ENCODE results near the gene BBX.
"Not testable (repeated sequence)": the region's sequence is repeated elsewhere in the genome, so short reads cannot be mapped to it uniquely, and the experiment has no call there.

BBX gene

DNA sequence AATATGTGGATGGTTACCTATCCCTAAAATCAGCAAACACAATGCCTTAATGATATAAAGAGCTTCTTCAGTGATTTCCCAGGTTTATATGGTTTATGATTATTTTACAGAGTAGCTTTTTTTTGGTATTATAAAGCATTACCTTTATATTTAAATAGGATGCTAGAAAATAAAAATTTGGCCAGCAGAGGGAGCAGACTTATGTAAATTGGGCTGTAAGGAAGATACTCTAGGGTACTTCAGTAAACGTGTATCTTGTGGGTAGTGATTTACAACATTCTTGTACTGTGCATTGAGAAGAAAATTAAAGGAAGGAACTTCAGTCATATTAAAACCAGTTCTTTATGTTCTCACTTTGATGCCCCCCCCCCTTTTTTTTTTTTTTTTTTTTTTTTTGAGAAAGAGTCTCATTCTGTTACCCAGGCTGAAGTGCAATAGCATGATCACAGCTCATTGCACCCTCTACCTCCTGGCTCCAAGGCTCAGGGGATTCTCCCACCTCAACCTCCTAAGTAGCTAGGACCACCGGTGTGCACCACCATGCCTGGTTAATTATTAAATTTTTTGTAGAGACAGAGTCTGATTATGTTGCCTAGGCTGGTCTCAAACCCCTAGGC, 167.9 kb downstream of the BBX start:
- peak; percentile 54 for DNase-seq

DNA sequence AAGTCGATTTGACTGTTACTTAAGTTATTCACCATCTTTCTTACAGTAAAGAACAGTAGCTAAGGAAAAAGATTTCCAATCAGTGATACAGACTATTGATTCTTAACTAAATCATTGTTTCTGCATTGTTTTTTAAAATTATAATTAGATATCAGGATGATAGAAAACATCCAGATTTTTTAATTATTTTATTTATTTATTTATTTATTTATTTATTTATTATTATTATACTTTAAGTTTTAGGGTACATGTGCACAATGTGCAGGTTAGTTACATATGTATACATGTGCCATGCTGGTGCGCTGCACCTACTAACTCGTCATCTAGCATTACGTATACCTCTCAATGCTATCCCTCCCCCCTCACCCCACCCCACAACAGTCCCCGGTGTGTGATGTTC, 169.2 kb downstream of the BBX start:
- DNase-seq: not testable (repeated sequence)

DNA sequence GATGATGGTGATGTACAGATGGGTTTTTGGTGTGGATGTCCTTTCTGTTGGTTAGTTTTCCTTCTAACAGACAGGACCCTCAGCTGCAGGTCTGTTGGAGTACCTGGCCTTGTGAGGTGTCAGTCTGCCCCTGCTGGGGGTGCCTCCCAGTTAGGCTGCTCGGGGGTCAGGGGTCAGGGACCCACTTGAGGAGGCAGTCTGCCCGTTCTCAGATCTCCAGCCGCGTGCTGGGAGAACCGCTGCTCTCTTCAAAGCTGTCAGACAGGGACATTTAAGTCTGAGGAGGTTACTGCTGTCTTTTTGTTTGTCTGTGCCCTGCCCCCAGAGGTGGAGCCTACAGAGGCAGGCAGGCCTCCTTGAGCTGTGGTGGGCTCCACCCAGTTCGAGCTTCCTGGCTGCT, 174.6 kb downstream of the BBX start:
- not testable (repeated sequence) for DNase-seq

DNA sequence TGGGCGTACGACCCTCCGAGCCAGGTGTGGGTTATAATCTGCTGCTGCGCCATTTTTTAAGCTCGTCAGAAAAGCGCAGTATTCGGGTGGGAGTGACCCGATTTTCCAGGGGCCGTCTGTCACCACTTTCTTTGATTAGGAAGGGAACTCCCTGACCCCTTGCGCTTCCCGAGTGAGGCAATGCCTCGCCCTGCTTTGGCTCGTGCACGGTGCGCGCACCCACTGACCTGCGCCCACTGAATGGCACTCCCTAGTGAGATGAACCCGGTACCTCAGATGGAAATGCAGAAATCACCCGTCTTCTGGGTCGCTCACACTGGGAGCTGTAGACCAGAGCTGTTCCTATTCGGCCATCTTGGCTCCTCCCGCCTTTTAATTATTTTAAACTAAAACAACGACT, 175.1 kb downstream of the BBX start:
- not testable (repeated sequence) for DNase-seq

DNA sequence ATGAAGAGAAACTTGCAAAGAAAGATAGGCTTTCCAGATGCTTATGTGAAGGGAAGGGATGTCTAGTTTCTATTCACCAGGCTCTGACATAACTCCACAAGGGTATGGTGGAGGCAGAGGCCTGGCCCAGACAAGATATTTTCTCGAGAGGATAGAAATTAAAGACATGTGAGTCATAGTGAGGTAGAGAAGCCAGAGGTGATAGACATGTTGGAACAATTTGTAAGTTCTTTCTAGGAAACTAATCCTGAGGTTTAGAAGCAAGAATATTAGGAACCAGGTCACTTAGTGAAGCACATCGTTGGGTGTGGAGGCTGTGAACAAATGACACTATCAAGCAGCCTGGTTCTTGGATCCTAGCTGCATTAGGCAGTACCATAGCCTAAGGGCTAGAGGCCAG, 176.9 kb downstream of the BBX start:
- DNase-seq: no peak

DNA sequence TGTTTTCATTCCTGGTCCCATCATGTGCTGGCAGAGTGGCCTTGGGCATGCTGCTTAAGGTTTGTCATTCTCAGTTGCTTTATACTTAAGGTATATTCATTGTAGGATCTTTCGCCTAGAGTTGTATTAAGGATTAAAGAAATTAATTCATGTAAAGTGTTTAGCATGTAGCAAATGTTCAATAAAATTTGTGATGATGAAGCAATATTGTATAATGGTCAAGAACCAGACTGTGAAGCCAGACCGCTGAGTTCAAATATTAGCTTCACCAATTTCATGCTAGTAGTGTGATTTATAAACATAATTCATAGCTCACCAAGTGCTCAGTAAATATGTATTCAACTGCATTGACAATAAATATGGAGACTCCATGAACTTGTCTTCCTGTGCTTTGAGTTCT, 178.5 kb downstream of the BBX start:
- no peak for DNase-seq

DNA sequence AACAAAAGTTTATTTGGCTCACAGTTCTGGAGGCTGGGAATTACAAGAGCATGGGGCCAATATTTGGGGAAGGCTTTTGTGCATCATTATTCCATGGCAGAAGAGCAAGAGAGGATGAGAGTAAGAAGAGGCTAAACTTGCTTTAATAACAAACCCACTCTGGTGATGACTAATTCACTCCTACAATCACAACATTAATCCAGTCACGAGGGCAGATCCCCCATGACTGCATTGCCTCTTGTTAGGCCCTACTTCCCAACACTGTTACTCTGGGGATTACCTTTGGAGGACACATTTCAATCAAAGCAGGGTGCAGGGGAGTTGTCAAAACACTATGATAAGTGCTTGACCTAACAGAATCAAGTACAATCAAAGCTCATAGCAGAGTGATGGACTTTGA, 181.7 kb downstream of the BBX start:
- DNase-seq: no peak

DNA sequence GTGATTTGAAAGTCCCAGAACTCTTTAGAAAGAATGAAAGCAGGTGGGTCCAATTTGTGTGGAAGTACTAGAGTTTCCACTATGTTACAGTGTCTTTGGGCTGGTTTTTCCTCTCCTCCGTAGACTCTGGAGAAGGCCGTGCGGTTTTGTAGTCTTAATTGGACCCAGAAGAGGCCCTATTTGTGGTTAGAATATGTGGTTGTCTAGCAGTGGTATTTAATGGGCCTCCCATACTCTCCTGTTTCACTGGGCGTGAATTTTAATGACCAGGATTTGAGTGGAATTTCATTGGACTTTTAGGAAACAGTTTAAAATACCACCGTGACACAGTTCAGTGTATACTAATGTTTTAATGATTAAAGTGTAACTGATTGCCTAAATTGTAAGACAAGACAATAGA, 182.3 kb downstream of the BBX start:
- no peak for DNase-seq

DNA sequence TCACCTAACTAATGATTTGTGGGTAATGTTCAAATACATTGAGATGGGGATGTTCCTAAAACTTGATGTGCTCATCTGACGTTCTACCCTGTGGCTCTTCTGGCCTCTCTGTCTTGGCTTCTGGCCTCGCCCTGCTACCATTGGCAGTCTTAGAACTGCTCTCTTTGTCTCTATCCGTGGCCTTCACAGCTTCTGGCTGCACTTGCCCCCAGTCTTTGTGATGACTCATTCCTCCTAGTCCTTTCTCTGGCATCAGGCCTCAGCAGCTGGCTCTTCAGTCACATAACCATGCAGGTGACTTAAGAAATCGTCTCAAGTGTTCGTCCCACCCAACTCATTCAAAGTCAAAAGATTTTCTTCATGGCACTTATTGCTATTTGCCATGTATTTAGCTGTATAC, 188.1 kb downstream of the BBX start:
- DNase-seq: no peak

DNA sequence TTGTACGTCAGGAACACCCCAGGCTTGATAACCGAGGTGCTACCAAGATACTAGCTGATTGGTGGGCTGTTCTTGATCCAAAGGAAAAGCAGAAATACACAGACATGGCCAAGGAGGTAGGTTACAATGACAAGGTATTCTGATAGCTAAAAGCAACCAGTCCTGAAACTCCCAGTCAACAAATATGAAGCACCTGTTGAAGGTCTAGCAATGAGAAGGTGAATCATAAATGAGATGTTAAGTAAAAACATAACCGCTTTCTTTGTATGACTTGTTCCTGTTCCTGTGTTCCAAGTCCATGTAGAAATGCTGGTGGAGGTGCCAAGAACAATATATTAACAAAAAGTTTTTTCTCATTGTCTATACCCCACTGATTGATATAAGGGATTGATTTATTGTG, 194.0 kb downstream of the BBX start:
- DNase-seq: no peak

DNA sequence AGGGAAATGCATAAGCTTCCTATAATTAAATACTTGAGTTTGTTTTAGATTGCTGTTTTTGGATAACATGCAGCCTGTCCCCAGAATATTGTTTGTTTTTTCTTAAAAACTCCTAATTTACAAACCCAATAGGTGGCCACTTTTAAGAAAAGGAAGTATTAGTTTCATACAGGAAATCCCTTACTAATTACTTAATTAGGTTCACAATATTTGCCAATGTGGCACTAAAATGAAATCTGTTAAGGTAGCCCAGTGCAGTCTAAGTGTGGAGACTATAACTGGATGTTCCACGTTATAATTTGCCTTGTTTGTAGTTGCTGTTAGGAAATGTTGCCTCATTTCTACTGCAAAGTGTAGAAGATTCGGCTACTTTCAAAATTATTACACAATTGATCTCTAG, 195.8 kb downstream of the BBX start:
- no peak for DNase-seq

DNA sequence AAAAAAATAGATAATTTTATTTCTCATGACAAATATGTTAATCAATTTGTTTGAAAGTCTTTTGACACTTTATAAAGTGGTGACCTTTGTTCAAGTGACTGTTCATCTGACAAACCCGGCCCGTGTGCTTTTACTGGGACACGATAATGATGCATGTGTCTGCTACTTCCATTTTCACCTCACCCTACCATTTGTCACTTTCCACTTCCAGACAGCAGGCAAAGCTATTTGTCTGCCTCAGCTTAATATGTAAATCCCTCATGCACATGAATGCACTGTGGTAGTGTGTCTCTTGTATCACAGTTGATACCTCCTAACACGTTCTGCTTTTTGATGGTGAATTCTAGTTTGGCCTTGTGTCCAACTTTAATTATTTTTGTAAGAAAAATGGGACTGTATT, 204.3 kb downstream of the BBX start:
- DNase-seq: no peak

DNA sequence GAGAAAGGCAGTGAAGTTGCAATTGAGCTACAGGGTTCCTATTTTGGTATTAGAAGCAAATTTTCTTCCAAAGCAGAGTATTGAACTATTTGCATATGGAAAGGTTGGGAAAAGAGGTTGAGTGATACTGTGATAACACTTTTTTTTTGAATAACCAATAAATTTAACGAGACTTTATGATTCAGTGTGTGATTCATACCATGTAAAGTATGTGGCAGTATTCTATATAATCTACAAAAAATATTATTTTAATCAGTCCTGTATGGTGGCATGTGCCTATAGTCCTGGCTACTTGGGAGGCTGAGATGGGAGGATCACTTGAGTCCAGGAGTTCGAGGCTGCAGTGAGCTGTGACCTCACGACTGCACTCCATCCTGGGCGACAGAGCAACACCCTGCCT, 206.9 kb downstream of the BBX start:
- DNase-seq: no peak

DNA sequence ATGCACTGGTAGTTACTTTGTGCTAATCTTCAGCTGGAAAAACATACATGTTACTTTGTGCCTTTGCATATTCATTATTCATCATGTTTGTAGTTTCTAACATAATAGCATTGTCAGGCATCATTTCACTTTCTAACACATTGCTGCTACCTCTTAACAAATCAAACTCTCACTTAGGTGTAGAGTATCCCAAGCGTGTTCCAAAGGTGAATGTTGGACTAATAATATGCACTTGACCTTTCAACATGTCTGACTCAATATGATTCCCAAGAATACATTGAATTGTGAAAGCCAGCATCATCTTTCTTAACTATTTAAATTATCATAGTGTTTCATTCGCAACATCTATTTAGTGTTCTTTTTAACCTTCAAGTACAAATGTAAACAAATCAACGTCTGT, 211.6 kb downstream of the BBX start:
- no peak for DNase-seq

DNA sequence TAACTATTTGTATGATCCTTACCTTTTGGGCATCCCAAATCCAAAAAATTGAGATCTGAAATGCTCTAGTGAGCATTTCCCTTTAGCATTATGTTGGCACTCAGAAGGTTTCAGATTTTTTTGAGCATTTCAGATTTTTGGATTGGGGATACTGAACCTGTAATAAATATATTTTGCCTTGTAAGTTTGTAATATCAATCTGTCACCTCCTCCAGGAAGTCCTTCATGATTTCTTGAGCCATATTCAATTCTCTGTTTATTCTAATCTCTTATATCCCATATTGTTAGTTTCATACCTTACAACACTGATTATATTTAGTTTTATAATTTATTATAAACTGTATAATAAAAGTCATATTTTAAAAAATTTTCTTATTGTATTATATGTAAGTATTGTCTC, 215.2 kb downstream of the BBX start:
- DNase-seq: no peak

DNA sequence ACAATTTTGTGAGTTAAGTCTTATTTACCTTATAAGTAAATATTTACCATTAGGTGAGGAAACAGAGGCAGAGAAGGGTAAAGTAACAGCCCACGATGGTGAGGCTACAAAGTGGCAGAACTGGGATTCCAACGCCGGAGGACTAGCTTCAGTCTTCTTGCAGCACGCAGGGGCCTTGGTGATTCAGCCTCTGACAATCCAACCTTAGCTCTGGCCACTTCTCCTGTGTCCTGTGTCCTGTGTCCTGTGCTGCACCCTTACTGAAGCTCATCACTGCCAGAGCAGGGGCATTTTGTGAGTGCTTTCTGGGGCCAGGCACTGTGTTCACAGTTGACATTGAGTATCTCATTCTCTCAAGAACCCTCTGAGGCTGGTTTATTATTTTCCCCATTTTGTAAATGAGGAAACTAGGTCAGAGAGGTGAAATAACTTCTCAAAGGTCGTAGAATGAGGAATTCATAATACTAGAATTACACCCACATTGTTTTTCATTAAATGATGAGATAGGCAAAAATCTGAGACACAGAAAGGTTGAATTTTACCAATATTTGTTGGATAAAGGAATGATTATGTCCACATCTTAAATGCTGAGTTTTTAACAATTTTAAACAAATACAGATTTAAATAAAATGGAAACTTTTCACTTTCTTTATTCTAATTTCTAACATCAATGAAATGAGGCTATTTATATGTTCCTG, 215.9 kb downstream of the BBX start:
- DNase-seq: no peak

DNA sequence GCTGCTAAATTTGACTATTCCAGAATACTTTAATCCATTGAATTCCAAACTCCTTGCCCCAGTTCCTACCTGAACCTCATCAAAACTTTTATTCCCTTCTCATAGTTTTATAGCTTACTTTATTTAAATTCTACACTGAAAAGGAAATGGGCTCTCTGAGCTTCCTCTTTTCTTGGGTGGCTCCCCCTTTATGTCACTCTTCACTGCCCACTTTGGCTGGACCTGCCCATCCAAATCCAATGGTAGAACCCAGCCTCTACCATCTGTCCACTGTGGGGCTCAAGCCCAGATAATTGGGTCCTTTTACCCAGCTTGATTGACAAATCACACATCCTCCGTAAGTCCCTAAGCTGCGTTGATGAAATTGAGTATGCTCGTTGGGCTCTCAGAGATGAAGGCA, 216.5 kb downstream of the BBX start:
- DNase-seq: no peak

DNA sequence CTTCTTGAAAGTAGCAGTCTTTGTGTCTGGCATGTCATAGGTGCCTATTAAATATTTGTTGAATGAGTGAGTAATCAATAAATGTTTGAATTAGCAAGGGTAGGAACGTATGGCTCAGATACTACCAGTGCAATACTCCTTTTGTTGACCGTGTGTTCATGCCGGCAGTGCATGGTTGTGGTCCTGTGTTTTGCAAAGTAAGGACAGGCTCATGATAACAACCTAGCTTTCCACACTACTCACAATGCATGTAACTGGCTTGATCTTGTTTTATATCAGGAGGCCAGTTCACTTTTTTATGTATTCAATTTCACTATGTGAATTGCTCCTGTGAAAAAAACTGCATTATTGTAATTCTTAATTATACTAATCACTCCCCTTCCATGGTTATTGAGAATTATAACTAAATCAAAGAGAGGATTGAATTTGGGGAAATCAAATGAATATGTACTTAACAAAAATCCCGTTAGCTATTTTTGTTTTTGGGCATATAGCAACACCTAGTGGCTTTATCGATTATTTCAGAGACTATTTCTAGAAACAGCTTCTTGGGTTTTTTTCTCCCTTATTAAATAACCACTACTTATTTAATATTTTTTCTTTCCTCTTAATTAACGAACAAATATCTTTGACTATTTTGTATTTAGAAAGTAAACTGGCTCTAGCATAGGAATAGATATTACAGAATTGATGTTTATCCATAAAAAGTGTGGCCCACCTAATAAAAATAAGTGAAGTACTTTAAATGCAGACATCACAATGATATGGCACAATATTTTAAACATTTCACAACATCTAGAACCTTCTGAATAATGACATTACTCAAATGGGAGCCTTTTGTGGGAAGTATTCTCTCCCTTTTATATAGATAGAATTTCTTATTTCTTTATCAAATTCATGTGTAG, 218.5 kb downstream of the BBX start:
- DNase-seq: no peak

DNA sequence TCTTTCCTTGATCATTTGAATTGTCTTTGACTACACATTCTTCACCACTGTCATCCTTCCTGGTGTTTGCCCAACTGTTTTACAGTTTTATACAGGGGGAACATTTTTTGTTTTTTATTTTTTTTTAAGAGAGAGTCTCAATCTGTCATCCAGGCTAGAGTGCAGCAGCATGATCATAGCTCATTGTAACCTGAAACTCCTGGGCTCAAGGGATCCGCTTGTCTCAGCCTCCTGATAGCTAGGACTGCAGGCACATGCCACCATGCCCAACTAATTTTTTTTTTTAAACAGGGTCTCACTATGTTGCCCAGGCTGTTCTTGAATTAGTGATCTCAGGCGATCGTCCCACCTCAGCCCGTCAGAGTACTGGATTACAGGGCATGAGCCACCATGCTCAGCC, 222.6 kb downstream of the BBX start:
- DNase-seq: no peak

DNA sequence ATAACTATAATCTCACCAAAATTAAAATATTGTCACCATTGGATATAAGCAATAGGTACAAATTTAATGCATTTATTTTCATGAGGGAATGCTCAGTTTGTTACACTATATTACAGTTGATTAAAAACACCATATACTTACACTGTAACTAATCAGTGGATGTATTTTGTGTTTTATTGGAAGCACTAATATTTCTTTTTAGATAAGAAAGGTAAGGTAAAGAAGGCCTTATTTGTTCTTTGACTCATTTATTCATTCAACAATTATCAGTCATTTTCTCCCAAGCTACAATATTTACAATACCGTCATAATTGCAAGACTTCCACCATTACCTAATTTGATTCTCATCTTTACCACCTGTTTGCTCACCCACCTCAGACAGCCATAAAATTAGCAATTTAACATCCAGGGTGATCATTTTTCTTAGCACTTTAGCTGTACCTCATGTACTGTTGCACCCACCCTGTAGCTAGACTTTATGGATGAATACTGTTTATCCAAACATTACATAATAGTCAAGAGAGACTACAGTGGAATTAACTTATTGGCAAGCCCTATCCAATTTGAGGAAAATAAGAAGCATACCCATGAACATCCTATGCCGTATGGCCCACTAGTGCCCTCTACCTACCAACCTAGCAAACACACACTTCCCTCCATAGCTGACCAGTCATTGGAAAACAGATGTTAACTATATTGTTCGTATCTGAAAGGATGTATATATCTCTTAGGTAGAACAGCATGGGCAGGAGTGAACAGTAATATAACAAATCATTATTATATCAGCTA, 229.6 kb downstream of the BBX start:
- DNase-seq: no peak

DNA sequence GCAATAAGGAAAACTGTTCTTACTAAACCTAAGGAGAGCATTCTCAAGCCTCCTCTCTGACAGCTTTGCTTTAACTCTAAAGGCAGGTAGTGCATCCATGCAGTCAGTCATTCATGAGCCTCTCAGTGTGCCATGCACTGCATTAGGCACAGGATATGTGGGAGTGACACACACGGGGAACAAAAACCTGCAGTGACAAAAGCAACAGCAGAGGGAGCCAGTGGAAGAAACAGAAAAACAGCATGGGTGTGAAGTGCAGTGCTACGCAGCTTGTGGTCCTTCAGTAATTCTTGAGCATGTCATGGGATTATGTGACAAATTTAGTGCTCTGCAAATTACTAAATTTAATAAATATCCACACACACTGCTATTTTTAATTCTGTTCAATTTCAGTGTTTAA, 230.7 kb downstream of the BBX start:
- no peak for DNase-seq

DNA sequence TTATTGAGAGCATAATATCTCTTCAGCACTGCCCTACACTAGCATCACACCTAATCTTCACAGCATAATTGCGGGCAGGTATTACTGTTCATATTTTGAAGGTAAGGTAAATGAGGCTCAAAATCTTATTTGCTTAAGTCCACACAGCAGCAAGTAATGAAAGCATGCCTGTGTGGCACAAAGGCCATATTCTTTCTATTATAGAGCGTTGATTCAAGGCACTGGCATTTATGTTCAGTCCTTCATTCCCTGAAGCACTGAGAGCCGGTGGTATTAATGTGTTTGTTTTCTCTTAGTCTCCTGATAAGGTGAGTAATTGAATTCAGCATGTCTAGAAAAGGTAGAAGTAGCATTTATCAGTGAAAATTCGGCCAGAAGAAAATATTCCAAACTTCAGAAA, 231.2 kb downstream of the BBX start:
- DNase-seq: no peak

DNA sequence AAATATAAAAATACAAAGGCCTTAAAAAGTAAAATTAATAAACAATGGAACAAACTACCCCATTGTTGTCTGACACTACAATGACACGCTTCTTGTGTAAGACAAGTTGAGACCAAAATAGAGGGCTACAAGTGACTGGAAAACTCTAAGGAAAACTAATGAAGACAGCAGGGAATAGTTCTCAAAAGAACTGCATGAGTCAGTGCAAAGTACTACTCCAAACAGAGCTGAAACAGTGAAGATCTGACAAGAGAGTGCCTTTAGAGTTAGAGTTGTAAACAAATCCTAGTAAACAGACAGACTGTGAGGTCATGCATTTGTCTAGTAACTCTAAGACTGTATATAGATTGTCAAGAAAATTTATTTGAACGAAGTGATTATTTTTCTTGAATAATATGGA, 233.9 kb downstream of the BBX start:
- no peak for DNase-seq
